Mesenchymal stem cell (in vitro differentiated cells and primary cell): Measurements from ENCODE around the gene TUBD1.

Source experiments
- DNase-seq: peaks from one replicate; pipeline ENCODE4 v3.0.0-alpha.2; 2013
- H2AFZ ChIP-seq: one replicate; pipeline ENCODE4 v1.6.1; 2013; ENCODE audit warnings: low read depth, mild to moderate bottlenecking, control low read depth, inconsistent platforms, low read length, moderate library complexity
- H2AK5ac ChIP-seq: 2 replicates; pipeline ENCODE4 v1.6.1; 2013; ENCODE audit warnings: low read length, moderate library complexity, mild to moderate bottlenecking, inconsistent platforms; ENCODE audit not compliant: severe bottlenecking
- H2BK120ac ChIP-seq: one replicate; pipeline ENCODE4 v1.6.1; 2013; ENCODE audit warnings: low read depth, mild to moderate bottlenecking, inconsistent platforms, low read length, moderate library complexity
- H2BK12ac ChIP-seq, 2 experiments: one replicate each; pipeline ENCODE4 v1.6.1; 2013; ENCODE audit warnings: inconsistent platforms in 2 of 2, low read length in 2 of 2, mild to moderate bottlenecking in 2 of 2, moderate library complexity in 2 of 2, control low read depth in 1 of 2
- H2BK15ac ChIP-seq: one replicate; pipeline ENCODE4 v1.6.1; 2013; ENCODE audit warnings: mild to moderate bottlenecking, low read depth, inconsistent platforms; ENCODE audit not compliant: poor library complexity, severe bottlenecking
- H2BK5ac ChIP-seq: 2 replicates; pipeline ENCODE4 v1.6.1; 2013; ENCODE audit warnings: low read depth, mild to moderate bottlenecking, low read length, control low read depth, inconsistent platforms; ENCODE audit not compliant: poor library complexity, severe bottlenecking
- H3K14ac ChIP-seq, 2 experiments: one replicate each; pipeline ENCODE4 v1.6.1; 2013; ENCODE audit warnings: inconsistent platforms in 2 of 2, low read length in 2 of 2, control low read depth in 1 of 2, mild to moderate bottlenecking in 1 of 2, moderate library complexity in 1 of 2
- H3K18ac ChIP-seq, 2 experiments: one replicate each; pipeline ENCODE4 v1.6.1; 2013; ENCODE audit warnings: inconsistent platforms in 2 of 2, low read length in 2 of 2, control low read depth in 1 of 2, low read depth in 1 of 2, mild to moderate bottlenecking in 1 of 2
- H3K23ac ChIP-seq, 2 experiments: one replicate each; pipeline ENCODE4 v1.6.1; 2013; ENCODE audit warnings: inconsistent platforms in 2 of 2, low read length in 2 of 2, mild to moderate bottlenecking in 2 of 2, moderate library complexity in 2 of 2, control low read depth in 1 of 2
- H3K27ac ChIP-seq: 2 replicates; pipeline ENCODE4 v1.5.1; 2013; ENCODE audit warnings: mild to moderate bottlenecking, moderate library complexity, low read length, control low read depth, inconsistent platforms; ENCODE audit not compliant: poor library complexity, severe bottlenecking
- H3K27me3 ChIP-seq, 2 experiments: 2 replicates each; pipeline versions ENCODE4 v1.6.1 to v1.7.0; 2013; ENCODE audit warnings: low read length in 2 of 2, mild to moderate bottlenecking in 2 of 2, moderate library complexity in 2 of 2, control low read depth in 1 of 2, inconsistent platforms in 1 of 2; ENCODE audit not compliant: control insufficient read depth in 1 of 2, insufficient read depth in 1 of 2
- H3K36me3 ChIP-seq, 2 experiments: 2 replicates each; pipeline versions ENCODE4 v1.6.1 to v1.7.0; 2013; ENCODE audit warnings: low read length in 2 of 2, control low read depth in 1 of 2, inconsistent platforms in 1 of 2, low read depth in 1 of 2, mild to moderate bottlenecking in 1 of 2; ENCODE audit not compliant: insufficient read depth in 2 of 2, control insufficient read depth in 1 of 2
- H3K4ac ChIP-seq, 2 experiments: one replicate each; pipeline ENCODE4 v1.6.1; 2013; ENCODE audit warnings: inconsistent platforms in 2 of 2, low read length in 2 of 2, mild to moderate bottlenecking in 2 of 2, moderate library complexity in 2 of 2, control low read depth in 1 of 2, low read depth in 1 of 2
- H3K4me1 ChIP-seq: 2 replicates; pipeline ENCODE4 v1.6.1; 2013; ENCODE audit warnings: low read depth, low read length, control low read depth; ENCODE audit not compliant: control insufficient read depth, insufficient read depth
- H3K4me2 ChIP-seq: 2 replicates; pipeline ENCODE4 v1.6.1; 2013; ENCODE audit warnings: low read length, mild to moderate bottlenecking, inconsistent platforms; ENCODE audit not compliant: poor library complexity, severe bottlenecking
- H3K4me3 ChIP-seq, 2 experiments: 2 replicates each; pipeline versions ENCODE4 v1.5.1 to v1.7.0; 2013; ENCODE audit warnings: low read length in 2 of 2, mild to moderate bottlenecking in 2 of 2, control low read depth in 1 of 2, low read depth in 1 of 2; ENCODE audit not compliant: insufficient read depth in 1 of 2
- H3K79me1 ChIP-seq: replicated peaks from 2 replicates; pipeline ENCODE4 v1.6.1; 2013; ENCODE audit warnings: mild to moderate bottlenecking, control low read depth, low read length, inconsistent platforms; ENCODE audit not compliant: poor library complexity, severe bottlenecking
- H3K9ac ChIP-seq: 2 replicates; pipeline ENCODE4 v1.7.0; 2013; ENCODE audit warnings: mild to moderate bottlenecking, low read length, moderate library complexity
- H3K9me3 ChIP-seq: 2 replicates; pipeline ENCODE4 v1.7.0; 2013; ENCODE audit warnings: mild to moderate bottlenecking, low read length; ENCODE audit not compliant: control insufficient read depth
- H4K8ac ChIP-seq: one replicate; pipeline ENCODE4 v1.6.1; 2013; ENCODE audit warnings: inconsistent platforms, mild to moderate bottlenecking, low read length, moderate library complexity
- H4K91ac ChIP-seq: one replicate; pipeline ENCODE4 v1.6.1; 2013; ENCODE audit warnings: mild to moderate bottlenecking, low read length, inconsistent platforms
- WGBS: methylation state at CpG from one replicate; pipeline ENCODE4 v1.1.7; 2013; ENCODE audit warnings: mixed read lengths; 5-methylcytosine and 5-hydroxymethylcytosine counted together

The TUBD1 gene

DNA sequence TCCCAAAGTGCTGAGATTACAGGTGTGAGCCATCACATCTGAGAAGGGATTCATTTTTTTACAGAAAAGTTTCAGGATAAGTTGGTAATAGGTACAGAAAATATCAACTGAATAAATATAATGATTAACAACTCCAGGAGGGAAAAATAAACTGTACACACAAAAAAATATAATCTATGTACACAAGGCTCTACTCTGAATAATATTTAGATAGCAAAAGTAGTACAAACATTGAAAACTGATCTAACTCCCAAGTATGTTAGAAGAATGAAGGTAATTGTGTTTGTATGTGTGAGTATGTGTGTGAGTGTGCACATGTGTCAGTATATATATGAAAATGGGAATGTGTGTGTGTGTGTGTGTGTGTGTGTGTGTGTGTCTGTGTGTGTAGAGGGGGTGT lies 20.4 kb downstream of the TUBD1 start:
- no peaks in the 10 kb centered on the region for H3K27me3 ChIP-seq
- no peak for DNase-seq
- no peak overlapping the region for H3K9ac ChIP-seq
- H3K79me1 ChIP-seq = peaks cover 5% of the 10 kb centered on the region
- H3K4me3 ChIP-seq = no peak overlapping the region
- H3K23ac ChIP-seq = no peak overlapping the region
- H3K4me2 ChIP-seq = no peak overlapping the region
- no peak overlapping the region for H4K8ac ChIP-seq
- no peak overlapping the region for H3K4ac ChIP-seq
- no peak overlapping the region for H3K27ac ChIP-seq
- no peak overlapping the region for H4K91ac ChIP-seq
- H2AK5ac ChIP-seq = no peak overlapping the region
- H2BK15ac ChIP-seq = no peak overlapping the region
- no peaks in the 10 kb centered on the region for H3K9me3 ChIP-seq
- no peak overlapping the region for H3K14ac ChIP-seq
- H2AFZ ChIP-seq = no peak overlapping the region
- no peak overlapping the region for H3K18ac ChIP-seq
- H2BK5ac ChIP-seq = no peak overlapping the region
- no peaks in the 10 kb centered on the region for H3K4me1 ChIP-seq
- H2BK120ac ChIP-seq = no peak overlapping the region
- H2BK12ac ChIP-seq = no peak overlapping the region
- H3K36me3 ChIP-seq = peaks cover 7 to 15% of the 10 kb centered on the region in 2 experiments

DNA sequence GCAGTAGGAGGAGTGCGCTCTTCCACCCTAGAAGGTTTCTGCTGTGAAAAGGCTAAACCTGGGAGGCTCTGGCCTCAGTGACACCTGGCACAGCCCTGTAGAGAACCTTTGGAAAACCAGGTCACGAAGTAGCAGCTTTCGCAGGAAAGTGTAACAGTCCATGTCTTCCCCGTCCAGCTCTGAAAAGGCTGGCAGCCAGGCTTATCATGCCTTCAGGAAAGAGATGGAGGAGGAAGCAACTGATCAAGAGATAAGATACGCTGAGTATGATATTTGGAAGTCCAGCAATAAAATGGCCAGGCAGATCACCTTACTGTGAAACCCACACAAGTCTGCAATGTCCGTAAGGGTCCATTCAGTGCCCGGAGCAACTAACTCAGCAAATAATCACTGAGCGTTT lies 22.3 kb downstream of the TUBD1 start:
- H3K23ac ChIP-seq = no peak overlapping the region
- no peak for DNase-seq
- peak overlapping the region in 1 of 2 experiments; percentile 54 for H2BK12ac ChIP-seq
- peaks cover 5 to 7% of the 10 kb centered on the region in 2 experiments for H3K36me3 ChIP-seq
- H2AFZ ChIP-seq = no peak overlapping the region
- no peak overlapping the region for H2AK5ac ChIP-seq
- WGBS = 90% methylated on average over 8 of the region's 8 CpGs
- H4K8ac ChIP-seq = no peak overlapping the region
- peak overlapping the region; percentile 50 for H4K91ac ChIP-seq
- H3K14ac ChIP-seq = no peak overlapping the region
- no peak overlapping the region for H3K9ac ChIP-seq
- no peak overlapping the region for H3K4ac ChIP-seq
- no peak overlapping the region for H2BK120ac ChIP-seq
- no peak overlapping the region for H2BK15ac ChIP-seq
- no peak overlapping the region for H3K18ac ChIP-seq
- no peak overlapping the region for H3K4me3 ChIP-seq
- H3K27me3 ChIP-seq = no peaks in the 10 kb centered on the region
- H3K9me3 ChIP-seq = no peaks in the 10 kb centered on the region
- H3K27ac ChIP-seq = no peak overlapping the region
- H3K4me1 ChIP-seq = no peaks in the 10 kb centered on the region
- H3K4me2 ChIP-seq = no peak overlapping the region
- H2BK5ac ChIP-seq = no peak overlapping the region
- no peaks in the 10 kb centered on the region for H3K79me1 ChIP-seq

DNA sequence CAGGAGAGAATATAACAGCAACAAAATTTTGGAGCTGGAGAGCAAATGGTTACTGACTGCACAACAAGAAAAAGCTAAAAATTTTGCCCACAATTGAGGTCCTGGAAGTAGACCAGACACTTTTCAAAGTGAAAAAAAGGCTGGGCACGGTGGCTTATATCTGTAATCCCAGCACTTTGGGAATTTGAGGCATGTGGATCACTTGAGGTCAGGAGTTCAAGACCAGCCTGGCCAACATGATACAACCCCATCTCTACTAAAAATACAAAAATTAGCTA lies 22.9 kb downstream of the TUBD1 start:
- H3K23ac ChIP-seq = no peak overlapping the region
- peaks cover 0 to 7% of the 10 kb centered on the region in 2 experiments for H3K36me3 ChIP-seq
- H3K9ac ChIP-seq = no peak overlapping the region
- no peak overlapping the region for H4K8ac ChIP-seq
- H3K4me3 ChIP-seq = no peak overlapping the region
- no CpG with 5 or more reads among the region's 1 CpG for WGBS
- H3K27ac ChIP-seq = no peak overlapping the region
- no peaks in the 10 kb centered on the region for H3K27me3 ChIP-seq
- no peak overlapping the region for H2BK15ac ChIP-seq
- H3K9me3 ChIP-seq = no peaks in the 10 kb centered on the region
- no peak overlapping the region for H4K91ac ChIP-seq
- no peak overlapping the region for H3K14ac ChIP-seq
- H2AFZ ChIP-seq = no peak overlapping the region
- DNase-seq = no peak
- no peak overlapping the region for H2BK12ac ChIP-seq
- H3K4me1 ChIP-seq = no peaks in the 10 kb centered on the region
- no peak overlapping the region for H2BK5ac ChIP-seq
- H2BK120ac ChIP-seq = no peak overlapping the region
- no peak overlapping the region for H2AK5ac ChIP-seq
- no peaks in the 10 kb centered on the region for H3K79me1 ChIP-seq
- H3K18ac ChIP-seq = no peak overlapping the region
- H3K4me2 ChIP-seq = no peak overlapping the region
- H3K4ac ChIP-seq = no peak overlapping the region

DNA sequence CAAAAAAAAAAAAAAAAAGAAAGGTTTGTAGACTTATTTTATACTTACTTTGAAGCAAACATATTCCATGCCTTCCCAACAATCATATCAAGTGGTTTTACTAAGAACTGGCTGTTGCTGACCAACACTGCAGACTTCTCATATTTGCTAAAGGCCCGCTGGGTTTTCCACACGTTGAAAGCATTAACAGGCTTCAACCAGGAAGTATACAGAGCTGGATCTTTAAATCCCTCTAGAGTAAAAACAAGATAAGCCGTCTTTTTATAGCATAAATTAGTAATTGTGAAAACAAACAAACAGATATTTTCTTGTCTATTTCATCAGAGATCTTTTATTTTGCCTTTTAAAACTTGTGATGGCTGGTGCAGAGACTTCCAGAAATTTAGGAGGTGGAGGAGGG lies 29.1 kb downstream of the TUBD1 start:
- Histone ChIP-seq H2BK5ac (no peak overlapping the region), H2BK12ac (no peak overlapping the region), H3K4me2 (no peak overlapping the region), H3K36me3 (peaks cover 3 to 6% of the 10 kb centered on the region in 2 experiments), H3K4ac (no peak overlapping the region), H3K4me3 (no peak overlapping the region), H4K91ac (no peak overlapping the region), H3K9ac (peak overlapping the region; percentile 25), H4K8ac (no peak overlapping the region), H3K18ac (no peak overlapping the region), H2BK120ac (no peak overlapping the region), H3K14ac (no peak overlapping the region), H2AFZ (no peak overlapping the region), H3K4me1 (no peaks in the 10 kb centered on the region), H3K9me3 (no peaks in the 10 kb centered on the region), H2BK15ac (no peak overlapping the region), H2AK5ac (no peak overlapping the region), H3K27me3 (no peaks in the 10 kb centered on the region), H3K79me1 (no peaks in the 10 kb centered on the region), H3K23ac (no peak overlapping the region), H3K27ac (no peak overlapping the region)
- DNase-seq = no peak
- WGBS = 100% methylated on average over 2 of the region's 3 CpGs
